Esophagus (tissue), 2 donors: ENCODE data around the gene PDE4DIP. TPM values are rescaled to one million over a fixed set of nuclear protein-coding genes. Genes with fewer than 3 reads are reported as not detected.
"Not testable (repeated sequence)": the region's sequence is repeated elsewhere in the genome, so short reads cannot be mapped to it uniquely, and the experiment has no call there.

Source experiments
- H3K27ac ChIP-seq, 2 donors: one replicate each; pipeline ENCODE4 v1.5.1; 2013; ENCODE audit warnings: low read depth in 2 of 2, mild to moderate bottlenecking in 2 of 2, inconsistent platforms in 1 of 2, low read length in 1 of 2, moderate library complexity in 1 of 2
- H3K27me3 ChIP-seq, 2 donors: one replicate each; pipeline ENCODE4 v1.6.1; 2013; ENCODE audit warnings: low read length in 2 of 2, control low read depth in 1 of 2, mild to moderate bottlenecking in 1 of 2; ENCODE audit not compliant: insufficient read depth in 2 of 2, control insufficient read depth in 1 of 2
- H3K36me3 ChIP-seq, 2 donors: one replicate each; pipeline ENCODE4 v1.6.1; 2013; ENCODE audit warnings: low read length in 1 of 2; ENCODE audit not compliant: control insufficient read depth in 2 of 2, insufficient read depth in 2 of 2
- H3K4me1 ChIP-seq, 2 donors: one replicate each; pipeline ENCODE4 v1.6.1; 2013; ENCODE audit warnings: low read length in 1 of 2; ENCODE audit not compliant: control insufficient read depth in 2 of 2, insufficient read depth in 2 of 2
- H3K4me3 ChIP-seq, 2 donors: one replicate each; pipeline ENCODE4 v1.5.1; 2013; ENCODE audit warnings: low read length in 2 of 2, mild to moderate bottlenecking in 2 of 2, low read depth in 1 of 2, moderate library complexity in 1 of 2
- H3K9me3 ChIP-seq, 2 donors: one replicate each; pipeline ENCODE4 v1.6.1; 2013; ENCODE audit warnings: mild to moderate bottlenecking in 2 of 2, low read depth in 1 of 2, low read length in 1 of 2, moderate library complexity in 1 of 2; ENCODE audit not compliant: control insufficient read depth in 2 of 2, insufficient read depth in 1 of 2
- WGBS, 2 donors: extraction: QIAGEN DNeasy Blood & Tissue Kit; methylation state at CpG; one replicate each; pipeline ENCODE4 v1.1.7; 2013; 5-methylcytosine and 5-hydroxymethylcytosine counted together
- polyA plus RNA-seq, 2 donors: library from polyadenylated mRNA; stranded (reverse); fragments of 200-250 nt; gene quantifications; one replicate each; pipeline ENCODE4 v1.2.3, GENCODE V29; 2013
- donor health status: healthy with polysubstance abuse.
- donor health status: Bipolar disorder and iron deficiency.

PDE4DIP gene
- polyA plus RNA-seq, 2 donors = 7.2 to 9.0 TPM

GRCh38 chr1:148996449-148997224 is 152.4 kb downstream of the PDE4DIP start:
- H3K36me3 ChIP-seq, H3K4me1 ChIP-seq, H3K27me3 ChIP-seq, H3K27ac ChIP-seq, H3K4me3 ChIP-seq, H3K9me3 ChIP-seq: not testable (repeated sequence)
- WGBS, 2 donors = 90 to 94% methylated on average over 4 of the region's 5 CpGs

DNA sequence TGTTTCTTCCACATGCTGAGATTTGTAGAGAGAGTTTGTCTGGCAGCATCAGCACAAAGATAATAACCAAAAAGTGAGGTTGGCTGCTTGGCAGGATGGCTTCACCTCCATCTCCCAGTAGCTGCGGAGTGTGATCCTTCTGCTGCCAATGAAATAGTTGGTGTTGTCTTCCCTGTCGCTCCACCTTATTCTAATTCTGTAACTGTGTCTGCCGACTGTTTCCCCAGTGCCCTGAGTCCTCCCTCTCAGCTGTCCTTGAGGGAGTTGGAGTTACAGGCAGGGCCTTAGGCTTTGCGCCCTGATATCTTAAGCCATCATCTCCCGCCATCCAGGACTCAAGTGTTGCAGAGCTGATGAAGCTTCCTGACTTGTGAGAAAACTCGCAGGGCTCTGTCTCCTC is 153.2 kb downstream of the PDE4DIP start:
- 76 to 92% methylated on average over 1 to 3 of the region's 6 CpGs for WGBS, 2 donors
- H3K36me3 ChIP-seq, H3K27ac ChIP-seq, H3K27me3 ChIP-seq, H3K4me3 ChIP-seq, H3K4me1 ChIP-seq, H3K9me3 ChIP-seq: not testable (repeated sequence)

- not testable (repeated sequence) for H3K27me3 ChIP-seq, H3K4me1 ChIP-seq, H3K27ac ChIP-seq, H3K4me3 ChIP-seq, H3K36me3 ChIP-seq, H3K9me3 ChIP-seq
- 65% methylated on average over 2 of the region's 8 CpGs; no CpG with 5 or more reads in 1 of the 2 donors for WGBS, 2 donors
These were observed 158.4 kb downstream of the PDE4DIP start for GRCh38 chr1:149002664-149003063.

- not testable (repeated sequence) for H3K27me3 ChIP-seq
- no CpG with 5 or more reads among the region's 4 CpGs for WGBS, 2 donors
These were observed 164.1 kb downstream of the PDE4DIP start for GRCh38 chr1:149008326-149008725.

GRCh38 chr1:149008769-149009168 is 164.5 kb downstream of the PDE4DIP start:
- not testable (repeated sequence) for H3K4me3 ChIP-seq, H3K36me3 ChIP-seq, H3K4me1 ChIP-seq, H3K9me3 ChIP-seq, H3K27ac ChIP-seq, H3K27me3 ChIP-seq
- WGBS, 2 donors = 95 to 100% methylated on average over 2 of the region's 2 CpGs

More at GRCh38 chr1:149008326-149008725, 164.1 kb downstream of the PDE4DIP start:
- H3K27ac ChIP-seq, H3K9me3 ChIP-seq, H3K36me3 ChIP-seq, H3K4me1 ChIP-seq, H3K4me3 ChIP-seq: not testable (repeated sequence)

GRCh38 chr1:149009761-149010160 is 165.5 kb downstream of the PDE4DIP start:
- not testable (repeated sequence) for H3K36me3 ChIP-seq, H3K9me3 ChIP-seq, H3K27me3 ChIP-seq, H3K4me1 ChIP-seq, H3K27ac ChIP-seq, H3K4me3 ChIP-seq
- 93 to 94% methylated on average over 3 of the region's 3 CpGs for WGBS, 2 donors

GRCh38 chr1:149012599-149012998 is 168.4 kb downstream of the PDE4DIP start:
- H3K27ac ChIP-seq, H3K9me3 ChIP-seq, H3K4me3 ChIP-seq, H3K36me3 ChIP-seq, H3K27me3 ChIP-seq, H3K4me1 ChIP-seq: not testable (repeated sequence)
- 88 to 100% methylated on average over 1 of the region's 5 CpGs for WGBS, 2 donors

GRCh38 chr1:149013513-149013912 is 169.3 kb downstream of the PDE4DIP start:
- not testable (repeated sequence) for H3K4me3 ChIP-seq, H3K27me3 ChIP-seq, H3K36me3 ChIP-seq, H3K27ac ChIP-seq, H3K4me1 ChIP-seq, H3K9me3 ChIP-seq
- 82 to 91% methylated on average over 4 of the region's 4 CpGs for WGBS, 2 donors

GRCh38 chr1:149015522-149015921 is 171.3 kb downstream of the PDE4DIP start:
- 86 to 88% methylated on average over 3 of the region's 3 CpGs for WGBS, 2 donors
- not testable (repeated sequence) for H3K36me3 ChIP-seq, H3K9me3 ChIP-seq, H3K27ac ChIP-seq, H3K4me1 ChIP-seq, H3K27me3 ChIP-seq, H3K4me3 ChIP-seq

- not testable (repeated sequence) for H3K27ac ChIP-seq, H3K27me3 ChIP-seq, H3K4me3 ChIP-seq, H3K4me1 ChIP-seq, H3K36me3 ChIP-seq, H3K9me3 ChIP-seq
- 98 to 100% methylated on average over 2 of the region's 2 CpGs for WGBS, 2 donors
These were observed 172.4 kb downstream of the PDE4DIP start for GRCh38 chr1:149016626-149017025.
